ENCODE data around the gene ZNF483.
A peak's percentile ranks its signal among the peaks of the same experiment; 100 is the strongest.
"Not testable (repeated sequence)": the region's sequence is repeated elsewhere in the genome, so short reads cannot be mapped to it uniquely, and the experiment has no call there.

The ZNF483 gene

GRCh38 chr9:111501005-111501562, 23.9 kb upstream of the ZNF483 start:
- Histone ChIP-seq H3K27ac (ENCODE audit: low read depth, low read length) (no peak overlapping the region), H3K27me3 (ENCODE audit: insufficient read depth, low read length) (0 out of 2 replicates have a peak, but pooled peaks cover 4% of the 10 kb centered on the region), H3K36me3 (ENCODE audit: insufficient read depth, low read length) (no peaks in the 10 kb centered on the region), H2AFZ (ENCODE audit: low read length, unreplicated experiment) (no peak overlapping the region), H3K79me2 (ENCODE audit: control insufficient read depth, insufficient read depth, low read length, unreplicated experiment) (no peaks in the 10 kb centered on the region), H3K4me1 (ENCODE audit: control insufficient read depth, insufficient read depth, low read length, unreplicated experiment) (no peaks in the 10 kb centered on the region), H3K4me3 (ENCODE audit: low read depth, low read length) (no peak overlapping the region)

DNA sequence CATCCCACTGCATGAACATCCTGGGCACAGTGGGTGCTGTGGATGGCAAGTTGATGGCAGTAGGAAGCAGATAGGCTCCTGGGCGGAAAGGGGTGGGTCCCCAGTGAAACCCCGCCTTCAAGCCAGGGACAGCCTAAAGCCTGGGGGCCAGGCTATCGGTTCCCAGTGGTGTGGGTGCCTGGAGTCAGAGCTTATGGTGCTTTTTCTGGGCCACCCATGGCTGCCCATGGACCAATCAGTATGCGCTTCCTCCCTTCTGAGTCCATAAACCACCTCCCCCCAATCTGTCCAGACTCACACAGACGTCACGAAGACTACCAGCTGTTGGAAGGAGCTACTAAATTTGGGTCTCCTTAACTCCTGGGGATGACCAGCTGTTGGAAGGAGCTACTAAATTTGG, 23.3 kb upstream of the ZNF483 start:
- no peaks in the 10 kb centered on the region for H3K36me3 ChIP-seq (ENCODE audit: insufficient read depth, low read length)
- H3K27ac ChIP-seq (ENCODE audit: low read depth, low read length) = no peak overlapping the region
- H3K4me3 ChIP-seq (ENCODE audit: low read depth, low read length) = no peak overlapping the region
- no peaks in the 10 kb centered on the region for H3K79me2 ChIP-seq (ENCODE audit: control insufficient read depth, insufficient read depth, low read length, unreplicated experiment)
- H3K27me3 ChIP-seq (ENCODE audit: insufficient read depth, low read length) = 0 out of 2 replicates have a peak, but pooled peaks cover 4% of the 10 kb centered on the region
- H2AFZ ChIP-seq (ENCODE audit: low read length, unreplicated experiment) = no peak overlapping the region
- H3K4me1 ChIP-seq (ENCODE audit: control insufficient read depth, insufficient read depth, low read length, unreplicated experiment) = no peaks in the 10 kb centered on the region

- H3K27ac ChIP-seq (ENCODE audit: low read depth, low read length) = no peak overlapping the region
- no peaks in the 10 kb centered on the region for H3K36me3 ChIP-seq (ENCODE audit: insufficient read depth, low read length)
- 0 out of 2 replicates have a peak, but pooled peaks cover 4% of the 10 kb centered on the region for H3K27me3 ChIP-seq (ENCODE audit: insufficient read depth, low read length)
- H3K79me2 ChIP-seq (ENCODE audit: control insufficient read depth, insufficient read depth, low read length, unreplicated experiment) = no peaks in the 10 kb centered on the region
- H3K4me1 ChIP-seq (ENCODE audit: control insufficient read depth, insufficient read depth, low read length, unreplicated experiment) = no peaks in the 10 kb centered on the region
- H3K4me3 ChIP-seq (ENCODE audit: low read depth, low read length) = no peak overlapping the region
- no peak overlapping the region for H2AFZ ChIP-seq (ENCODE audit: low read length, unreplicated experiment)
Measured at GRCh38 chr9:111502506-111502905, 22.5 kb upstream of the ZNF483 start.

DNA sequence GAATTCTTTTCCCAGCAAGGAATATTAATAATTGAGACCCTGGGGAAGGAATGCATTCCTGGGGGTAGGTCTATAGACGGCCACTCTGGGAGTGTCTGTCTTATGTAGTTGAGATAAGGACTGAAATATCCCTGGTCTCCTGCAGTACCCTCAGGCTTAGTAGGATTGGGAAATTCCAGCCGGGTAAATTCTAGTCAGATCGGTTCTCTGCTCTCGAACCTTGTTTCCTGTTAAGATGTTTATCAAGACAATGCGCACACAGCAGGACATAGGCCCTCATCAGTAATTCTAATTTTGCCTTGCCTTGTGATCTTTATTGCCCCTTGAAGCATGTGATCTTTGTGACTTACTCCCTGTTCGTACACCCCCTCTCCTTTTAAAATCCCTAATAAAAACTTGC, 13.4 kb upstream of the ZNF483 start:
- not testable (repeated sequence) for H3K27ac ChIP-seq (ENCODE audit: low read depth, low read length); H3K27me3 ChIP-seq (ENCODE audit: insufficient read depth, low read length)

GRCh38 chr9:111514967-111515366, 10.0 kb upstream of the ZNF483 start:
- Histone ChIP-seq H2AFZ (ENCODE audit: low read length, unreplicated experiment) (no peak overlapping the region), H3K79me2 (ENCODE audit: control insufficient read depth, insufficient read depth, low read length, unreplicated experiment) (no peaks in the 10 kb centered on the region), H3K27me3 (ENCODE audit: insufficient read depth, low read length) (0 out of 2 replicates have a peak, but pooled peaks cover 8% of the 10 kb centered on the region), H3K4me1 (ENCODE audit: control insufficient read depth, insufficient read depth, low read length, unreplicated experiment) (no peaks in the 10 kb centered on the region), H3K36me3 (ENCODE audit: insufficient read depth, low read length) (no peaks in the 10 kb centered on the region), H3K4me3 (ENCODE audit: low read depth, low read length) (no peak overlapping the region), H3K27ac (ENCODE audit: low read depth, low read length) (no peak overlapping the region)

More for the DNA sequence above, 13.4 kb upstream of the ZNF483 start:
- not testable (repeated sequence) for H3K4me1 ChIP-seq (ENCODE audit: control insufficient read depth, insufficient read depth, low read length, unreplicated experiment); H3K4me3 ChIP-seq (ENCODE audit: low read depth, low read length); H2AFZ ChIP-seq (ENCODE audit: low read length, unreplicated experiment); H3K79me2 ChIP-seq (ENCODE audit: control insufficient read depth, insufficient read depth, low read length, unreplicated experiment); H3K36me3 ChIP-seq (ENCODE audit: insufficient read depth, low read length)

GRCh38 chr9:111516061-111516465, 8.9 kb upstream of the ZNF483 start:
- Histone ChIP-seq H3K27ac (ENCODE audit: low read depth, low read length) (no peak overlapping the region), H3K4me3 (ENCODE audit: low read depth, low read length) (no peak overlapping the region), H3K27me3 (ENCODE audit: insufficient read depth, low read length) (peaks cover 12% of the 10 kb centered on the region; the same call in 1 of the 2 replicates), H2AFZ (ENCODE audit: low read length, unreplicated experiment) (no peak overlapping the region), H3K4me1 (ENCODE audit: control insufficient read depth, insufficient read depth, low read length, unreplicated experiment) (no peaks in the 10 kb centered on the region), H3K36me3 (ENCODE audit: insufficient read depth, low read length) (no peaks in the 10 kb centered on the region), H3K79me2 (ENCODE audit: control insufficient read depth, insufficient read depth, low read length, unreplicated experiment) (no peaks in the 10 kb centered on the region)

GRCh38 chr9:111524731-111525055, 286 bp upstream of the ZNF483 start:
- Histone ChIP-seq H3K4me3 (ENCODE audit: low read depth, low read length) (peak overlapping the region; percentile 81), H2AFZ (ENCODE audit: low read length, unreplicated experiment) (no peak overlapping the region), H3K4me1 (ENCODE audit: control insufficient read depth, insufficient read depth, low read length, unreplicated experiment) (no peaks in the 10 kb centered on the region), H3K79me2 (ENCODE audit: control insufficient read depth, insufficient read depth, low read length, unreplicated experiment) (no peaks in the 10 kb centered on the region), H3K27ac (ENCODE audit: low read depth, low read length) (no peak overlapping the region), H3K36me3 (ENCODE audit: insufficient read depth, low read length) (no peaks in the 10 kb centered on the region), H3K27me3 (ENCODE audit: insufficient read depth, low read length) (peaks cover 30% of the 10 kb centered on the region)

- Histone ChIP-seq H3K27ac (ENCODE audit: low read depth, low read length) (no peak overlapping the region), H3K4me1 (ENCODE audit: control insufficient read depth, insufficient read depth, low read length, unreplicated experiment) (no peaks in the 10 kb centered on the region), H3K4me3 (ENCODE audit: low read depth, low read length) (no peak overlapping the region), H2AFZ (ENCODE audit: low read length, unreplicated experiment) (no peak overlapping the region), H3K79me2 (ENCODE audit: control insufficient read depth, insufficient read depth, low read length, unreplicated experiment) (no peaks in the 10 kb centered on the region), H3K27me3 (ENCODE audit: insufficient read depth, low read length) (peaks cover 22% of the 10 kb centered on the region), H3K36me3 (ENCODE audit: insufficient read depth, low read length) (no peaks in the 10 kb centered on the region)
Measured at GRCh38 chr9:111527347-111527746, 2.4 kb downstream of the ZNF483 start.

DNA sequence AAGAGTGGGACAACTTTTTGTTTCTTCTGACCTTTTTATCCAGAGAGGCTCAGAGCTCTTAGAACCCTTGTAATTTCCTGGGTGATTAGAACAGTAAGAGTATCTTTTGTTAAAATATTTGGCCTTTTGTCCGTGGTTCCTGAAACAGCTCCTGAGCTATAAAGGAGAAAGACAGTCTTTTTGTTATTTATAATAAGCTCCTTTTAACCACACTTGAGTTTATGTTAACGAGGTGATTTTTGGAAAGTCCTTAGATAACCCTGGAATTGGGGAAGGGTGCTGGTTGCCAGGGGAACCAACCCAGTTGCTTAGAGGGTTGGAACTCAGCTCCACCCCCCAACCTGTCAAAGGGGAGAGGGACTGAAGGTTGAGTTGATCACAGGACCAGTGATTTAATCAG, 4.8 kb downstream of the ZNF483 start:
- no peak overlapping the region for H3K4me3 ChIP-seq (ENCODE audit: low read depth, low read length)
- H3K79me2 ChIP-seq (ENCODE audit: control insufficient read depth, insufficient read depth, low read length, unreplicated experiment) = no peaks in the 10 kb centered on the region
- no peak overlapping the region for H2AFZ ChIP-seq (ENCODE audit: low read length, unreplicated experiment)
- no peaks in the 10 kb centered on the region for H3K36me3 ChIP-seq (ENCODE audit: insufficient read depth, low read length)
- peaks cover 16% of the 10 kb centered on the region for H3K27me3 ChIP-seq (ENCODE audit: insufficient read depth, low read length)
- no peak overlapping the region for H3K27ac ChIP-seq (ENCODE audit: low read depth, low read length)
- no peaks in the 10 kb centered on the region for H3K4me1 ChIP-seq (ENCODE audit: control insufficient read depth, insufficient read depth, low read length, unreplicated experiment)

DNA sequence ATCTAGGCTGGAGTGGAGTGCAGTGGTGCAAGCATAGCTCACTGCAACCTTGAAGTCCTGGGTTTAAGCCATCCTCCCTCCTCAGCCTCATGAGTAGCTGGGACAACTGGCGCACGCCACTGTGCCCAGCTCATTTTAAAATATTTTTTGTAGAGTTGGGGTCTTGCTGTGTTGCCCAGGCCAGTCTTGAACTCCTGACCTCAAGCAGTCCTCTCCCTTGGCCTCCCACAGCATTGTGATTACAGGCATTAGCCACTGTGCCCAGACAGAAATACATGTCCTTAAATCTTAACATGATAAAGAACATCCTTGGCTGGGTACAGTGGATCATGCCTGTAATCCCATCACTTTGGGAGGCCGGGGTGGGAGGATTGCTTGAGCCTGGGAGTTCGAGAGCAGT, 6.7 kb downstream of the ZNF483 start:
- Histone ChIP-seq H3K4me3 (ENCODE audit: low read depth, low read length) (no peak overlapping the region), H3K27me3 (ENCODE audit: insufficient read depth, low read length) (no peaks in the 10 kb centered on the region; the same call in 1 of the 2 replicates), H3K27ac (ENCODE audit: low read depth, low read length) (no peak overlapping the region), H3K36me3 (ENCODE audit: insufficient read depth, low read length) (peaks cover 5% of the 10 kb centered on the region; the same call in 1 of the 2 replicates), H3K79me2 (ENCODE audit: control insufficient read depth, insufficient read depth, low read length, unreplicated experiment) (no peaks in the 10 kb centered on the region), H2AFZ (ENCODE audit: low read length, unreplicated experiment) (no peak overlapping the region), H3K4me1 (ENCODE audit: control insufficient read depth, insufficient read depth, low read length, unreplicated experiment) (no peaks in the 10 kb centered on the region)

- Histone ChIP-seq H3K27me3 (ENCODE audit: insufficient read depth, low read length) (no peaks in the 10 kb centered on the region), H3K36me3 (ENCODE audit: insufficient read depth, low read length) (peaks cover 5% of the 10 kb centered on the region; the same call in 1 of the 2 replicates), H3K4me1 (ENCODE audit: control insufficient read depth, insufficient read depth, low read length, unreplicated experiment) (no peaks in the 10 kb centered on the region), H2AFZ (ENCODE audit: low read length, unreplicated experiment) (no peak overlapping the region), H3K4me3 (ENCODE audit: low read depth, low read length) (no peak overlapping the region), H3K27ac (ENCODE audit: low read depth, low read length) (no peak overlapping the region), H3K79me2 (ENCODE audit: control insufficient read depth, insufficient read depth, low read length, unreplicated experiment) (no peaks in the 10 kb centered on the region)
Measured at GRCh38 chr9:111533099-111533790, 8.3 kb downstream of the ZNF483 start.
